DMS53 treated with DMSO at 0.1 percent for 48 hours (cell line): ENCODE data around the gene DCTN5.

ENCODE experiments used
- DNase-seq: peaks from one replicate; lab custom pipeline; 2025; ENCODE audit not compliant: unreplicated experiment; lab: John Stamatoyannopoulos, UW

Gene DCTN5

GRCh38 chr16:23651943-23652468 lies 10.7 kb downstream of the DCTN5 start:
- no peak for DNase-seq

GRCh38 chr16:23663918-23664317 lies 22.7 kb downstream of the DCTN5 start:
- no peak for DNase-seq

- DNase-seq = no peak
These were observed 25.5 kb downstream of the DCTN5 start for GRCh38 chr16:23666571-23667354.

GRCh38 chr16:23667355-23667659 lies 26.0 kb downstream of the DCTN5 start:
- no peak for DNase-seq

GRCh38 chr16:23668225-23668624 lies 27.0 kb downstream of the DCTN5 start:
- no peak for DNase-seq

GRCh38 chr16:23668873-23669272 lies 27.6 kb downstream of the DCTN5 start:
- DNase-seq = no peak

- no peak for DNase-seq
These were observed 29.0 kb downstream of the DCTN5 start for GRCh38 chr16:23670137-23670776.

GRCh38 chr16:23673971-23674614 lies 32.8 kb downstream of the DCTN5 start:
- no peak for DNase-seq

GRCh38 chr16:23676924-23677480 lies 35.7 kb downstream of the DCTN5 start:
- no peak for DNase-seq

GRCh38 chr16:23678430-23679273 lies 37.4 kb downstream of the DCTN5 start, which contains the start of gene PLK1:
PLK1 (plus strand) TSS chr16:23678889; CDS start chr16:23678933, 44 bp downstream.
- DNase-seq = peak; percentile 61

GRCh38 chr16:23679274-23679985 lies 38.2 kb downstream of the DCTN5 start:
- no peak for DNase-seq

GRCh38 chr16:23679986-23680336 lies 38.7 kb downstream of the DCTN5 start:
- DNase-seq = no peak

- DNase-seq = no peak
These were observed 40.9 kb downstream of the DCTN5 start for GRCh38 chr16:23682181-23682580.

GRCh38 chr16:23683487-23683886 lies 42.2 kb downstream of the DCTN5 start:
- no peak for DNase-seq

GRCh38 chr16:23687034-23687808 lies 46.0 kb downstream of the DCTN5 start:
- DNase-seq = no peak

GRCh38 chr16:23689442-23690187 lies 48.3 kb downstream of the DCTN5 start:
- DNase-seq = no peak

- DNase-seq = no peak
These were observed 49.7 kb downstream of the DCTN5 start for GRCh38 chr16:23690771-23691482.
